ENCODE measurements around the gene CYP2S1. TPM values are rescaled to one million over a fixed set of nuclear protein-coding genes. Genes with fewer than 3 reads are reported as not detected.

CYP2S1 gene
- total and polyA plus RNA-seq, 2 of the 4 experiments (the other 2 are of a cell fraction): 0.54 to 2.1 TPM

DNA sequence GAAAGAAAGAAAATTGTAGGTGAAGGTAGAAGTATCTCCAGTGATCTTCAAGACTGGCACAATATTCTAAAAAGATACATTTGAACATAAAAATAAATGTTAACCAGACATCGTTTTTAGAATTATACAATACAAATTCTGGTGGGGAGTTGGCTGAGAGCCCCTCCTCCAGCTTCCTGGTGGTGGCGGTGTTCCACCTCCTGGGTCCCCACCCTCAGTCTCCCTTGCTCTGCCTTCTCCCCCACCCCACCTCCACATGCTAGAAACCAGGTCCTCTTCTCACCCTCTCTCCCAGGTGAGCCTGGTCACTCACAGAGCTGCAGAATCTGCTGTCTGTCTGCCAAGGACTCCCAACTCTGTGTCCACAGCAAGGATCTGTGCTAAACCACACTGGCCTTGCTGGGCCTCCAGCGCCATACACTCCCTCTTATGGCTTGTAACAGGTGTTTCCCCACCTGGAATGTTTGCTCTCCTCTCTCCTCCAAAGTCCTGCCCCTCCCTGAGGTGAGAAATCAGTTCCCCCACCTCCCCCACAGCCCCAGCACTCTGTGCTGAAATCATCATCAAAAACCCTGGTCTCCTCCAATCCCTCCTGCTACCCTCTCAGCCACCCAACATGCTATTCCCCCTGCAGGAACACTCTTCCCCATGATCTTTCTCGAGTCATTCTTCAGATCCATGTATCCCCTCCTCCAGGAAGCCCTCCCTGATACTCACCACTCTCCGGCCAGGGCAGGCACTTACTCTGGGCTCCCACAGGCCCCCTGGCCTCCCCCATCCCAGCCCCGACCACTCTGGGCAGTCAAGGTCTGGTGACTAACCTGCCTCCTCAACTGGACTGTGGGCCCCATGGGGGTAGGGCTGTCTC is 20.5 kb upstream of the CYP2S1 start (continued):
- TF ChIP-seq, protein P1, sequence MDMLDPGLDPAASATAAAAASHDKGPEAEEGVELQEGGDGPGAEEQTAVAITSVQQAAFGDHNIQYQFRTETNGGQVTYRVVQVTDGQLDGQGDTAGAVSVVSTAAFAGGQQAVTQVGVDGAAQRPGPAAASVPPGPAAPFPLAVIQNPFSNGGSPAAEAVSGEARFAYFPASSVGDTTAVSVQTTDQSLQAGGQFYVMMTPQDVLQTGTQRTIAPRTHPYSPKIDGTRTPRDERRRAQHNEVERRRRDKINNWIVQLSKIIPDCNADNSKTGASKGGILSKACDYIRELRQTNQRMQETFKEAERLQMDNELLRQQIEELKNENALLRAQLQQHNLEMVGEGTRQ (IDR thresholded peaks at IDR 0.05; ENCODE audit: low read depth, low read length): no peak

DNA sequence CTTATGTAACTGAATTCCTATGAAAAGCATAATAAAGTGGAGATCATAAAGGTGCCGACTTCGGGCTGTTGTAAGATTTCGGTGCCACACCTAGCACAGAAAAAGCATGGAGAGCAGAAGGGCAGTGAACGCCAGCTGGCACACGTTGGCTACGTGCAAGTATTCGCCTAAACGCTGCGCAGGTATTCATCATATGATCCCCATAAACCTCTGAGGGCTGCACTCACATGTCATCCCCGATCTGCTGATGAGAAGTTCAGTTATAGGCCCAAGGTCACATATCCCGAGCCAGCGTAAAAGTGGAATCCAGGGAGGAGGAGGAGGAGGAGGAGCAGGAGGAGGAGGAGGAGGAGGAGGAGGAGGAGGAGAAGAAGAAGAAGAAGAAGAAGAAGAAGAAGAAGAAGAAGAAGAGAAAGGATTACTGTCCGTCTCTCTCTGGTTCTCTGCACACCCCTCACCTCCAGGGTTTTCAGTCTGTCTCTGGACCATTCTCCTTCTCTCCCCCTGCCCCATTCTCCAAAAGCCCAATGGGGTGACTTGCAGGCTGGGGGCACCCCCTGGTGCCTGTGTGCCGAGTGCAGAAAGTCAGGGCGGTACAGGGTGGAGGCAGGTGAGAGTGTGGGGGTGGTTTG is 18.6 kb upstream of the CYP2S1 start:
- H4K91ac ChIP-seq (ENCODE audit: insufficient read depth, low read depth, low read length): no peak overlapping the region
- H4K5ac ChIP-seq (ENCODE audit: low read depth, low read length): no peak overlapping the region
- no peaks in the 10 kb centered on the region for H3K27me3 ChIP-seq (ENCODE audit: control insufficient read depth, insufficient read depth, low read length)
- TF ChIP-seq, protein P2, sequence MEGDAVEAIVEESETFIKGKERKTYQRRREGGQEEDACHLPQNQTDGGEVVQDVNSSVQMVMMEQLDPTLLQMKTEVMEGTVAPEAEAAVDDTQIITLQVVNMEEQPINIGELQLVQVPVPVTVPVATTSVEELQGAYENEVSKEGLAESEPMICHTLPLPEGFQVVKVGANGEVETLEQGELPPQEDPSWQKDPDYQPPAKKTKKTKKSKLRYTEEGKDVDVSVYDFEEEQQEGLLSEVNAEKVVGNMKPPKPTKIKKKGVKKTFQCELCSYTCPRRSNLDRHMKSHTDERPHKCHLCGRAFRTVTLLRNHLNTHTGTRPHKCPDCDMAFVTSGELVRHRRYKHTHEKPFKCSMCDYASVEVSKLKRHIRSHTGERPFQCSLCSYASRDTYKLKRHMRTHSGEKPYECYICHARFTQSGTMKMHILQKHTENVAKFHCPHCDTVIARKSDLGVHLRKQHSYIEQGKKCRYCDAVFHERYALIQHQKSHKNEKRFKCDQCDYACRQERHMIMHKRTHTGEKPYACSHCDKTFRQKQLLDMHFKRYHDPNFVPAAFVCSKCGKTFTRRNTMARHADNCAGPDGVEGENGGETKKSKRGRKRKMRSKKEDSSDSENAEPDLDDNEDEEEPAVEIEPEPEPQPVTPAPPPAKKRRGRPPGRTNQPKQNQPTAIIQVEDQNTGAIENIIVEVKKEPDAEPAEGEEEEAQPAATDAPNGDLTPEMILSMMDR (conservative IDR thresholded peaks at IDR 0.05; ENCODE audit: low read depth, low read length): no peak
- TF ChIP-seq NFE2L2 (IDR thresholded peaks at IDR 0.05; ENCODE audit: low read depth, low read length) (no peak), RFX5 (IDR thresholded peaks at IDR 0.05; ENCODE audit: low read depth, low read length) (no peak), POLR2A (IDR thresholded peaks at IDR 0.05; ENCODE audit: low read depth, low read length) (no peak), RCOR1 (IDR thresholded peaks at IDR 0.05; ENCODE audit: insufficient replicate concordance, low read length) (no peak), CHD1 (IDR thresholded peaks at IDR 0.05; ENCODE audit: low read depth, low read length) (no peak), MXI1 (IDR thresholded peaks at IDR 0.05; ENCODE audit: borderline replicate concordance, low read depth, low read length) (no peak), FOS (IDR thresholded peaks at IDR 0.05; ENCODE audit: low read depth, low read length) (no peak), CEBPB (IDR thresholded peaks at IDR 0.05; ENCODE audit: low read depth, low read length) (no peak), BHLHE40 (IDR thresholded peaks at IDR 0.05; ENCODE audit: low read depth, low read length) (no peak), MAZ (IDR thresholded peaks at IDR 0.05; ENCODE audit: borderline replicate concordance, low read depth, low read length) (no peak)
- TF ChIP-seq, protein P1 (IDR thresholded peaks at IDR 0.05; ENCODE audit: low read depth, low read length): no peak
- no peak overlapping the region for H2AFZ ChIP-seq (replicated peaks; ENCODE audit: low read length, poor library complexity)
- ChIA-PET CTCF (no interaction called here), POLR2A (ENCODE audit: unreplicated experiment) (no interaction called here)
- H3K56ac ChIP-seq (ENCODE audit: extremely low read depth, insufficient read depth, low read length): no peak overlapping the region
- in situ Hi-C loops (cut with MboI; ENCODE audit: low sequenced_read_pairs) (no loop called here), dilution Hi-C loops (cut with HindIII; ENCODE audit: low sequenced_read_pairs, unreplicated experiment) (no loop called here), intact Hi-C loops (cut with micrococcal nuclease) (no loop called here)
- DNase-seq: no peak
- H2BK15ac ChIP-seq (ENCODE audit: low read depth, low read length): no peak overlapping the region
- H3K9me1 ChIP-seq (ENCODE audit: insufficient read depth, low read length): peaks cover 3% of the 10 kb centered on the region; the same call in 1 of the 2 replicates
- no TSS peak for BruUV-seq (replicated peaks)
- no peaks in the 10 kb centered on the region for H3K9me3 ChIP-seq (ENCODE audit: control insufficient read depth, insufficient read depth, low read length)
- peaks cover 8% of the 10 kb centered on the region for H3K4me1 ChIP-seq (ENCODE audit: control insufficient read depth, insufficient read depth, low read length)
- no peaks in the 10 kb centered on the region for H4K20me1 ChIP-seq (ENCODE audit: insufficient read depth, low read length)
- no peaks in the 10 kb centered on the region for H3K79me1 ChIP-seq (ENCODE audit: low read depth in 1 of 2, low read length in 2 of 2)
- H3K4ac ChIP-seq (ENCODE audit: low read depth, low read length): no peak overlapping the region
- H2AK5ac ChIP-seq (ENCODE audit: low read depth, low read length): no peak overlapping the region
- no peak overlapping the region for H2BK120ac ChIP-seq (ENCODE audit: low read depth, low read length)
- no peak overlapping the region for H3K14ac ChIP-seq (replicated peaks; ENCODE audit: low read depth, low read length)
- H3K36me3 ChIP-seq (ENCODE audit: control insufficient read depth, insufficient read depth, low read length): no peaks in the 10 kb centered on the region
- no peak overlapping the region for H2AK9ac ChIP-seq (replicated peaks; ENCODE audit: low read depth, low read length, poor library complexity)
- ATAC-seq (ENCODE audit: low read depth): no peak
- no peak overlapping the region for H3K23ac ChIP-seq (ENCODE audit: low read depth, low read length)
- H3K9ac ChIP-seq (ENCODE audit: low read depth, low read length): no peak overlapping the region
- H3K4me3 ChIP-seq (ENCODE audit: insufficient read depth, low read depth, low read length): no peak overlapping the region
- no peak overlapping the region for H2BK5ac ChIP-seq (ENCODE audit: low read depth, low read length, poor library complexity, severe bottlenecking)
- 95% methylated on average over 6 of the region's 15 CpGs; no CpG with 5 or more reads in 1 of the 2 experiments for WGBS, 2 experiments (ENCODE audit: extremely low coverage in 2 of 2, insufficient read length in 1 of 2)
- H2BK20ac ChIP-seq (ENCODE audit: low read depth, low read length): no peak overlapping the region
- no peak overlapping the region for H4K8ac ChIP-seq (ENCODE audit: low read depth in 2 of 2, low read length in 2 of 2)
- no peak overlapping the region for H3K4me2 ChIP-seq (ENCODE audit: low read depth, low read length)
- no peak overlapping the region for H3K18ac ChIP-seq (ENCODE audit: low read depth, low read length)
- no peak overlapping the region for H3K27ac ChIP-seq (ENCODE audit: insufficient read depth, low read length)
